Fibroblast of skin of right biceps (primary cell): Measurements from ENCODE around the gene SLC6A9.

Experiments
- DNase-seq: peaks from one replicate; pipeline ENCODE4 v3.0.0-alpha.2; 2013

The SLC6A9 gene

DNA sequence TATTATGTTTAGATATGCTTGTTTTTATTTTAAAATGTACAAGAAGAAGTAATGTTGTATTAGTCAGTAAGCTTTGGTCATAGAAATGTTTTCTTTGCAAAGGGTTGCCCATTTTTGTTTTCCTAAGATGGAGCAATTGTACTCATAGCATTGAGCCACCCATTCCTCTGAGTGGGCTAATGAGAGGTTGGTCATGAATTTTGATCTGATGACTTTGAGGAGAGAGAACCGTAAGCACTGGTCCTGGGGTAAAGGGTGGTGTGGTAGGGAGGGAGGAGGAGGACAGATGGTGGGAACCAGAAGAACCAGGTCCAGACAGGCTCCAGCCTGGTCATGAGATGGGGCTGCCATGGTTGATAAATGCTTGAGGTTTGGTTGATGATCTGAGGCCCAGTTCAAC is 15.9 kb upstream of the SLC6A9 start:
- no peak for DNase-seq

DNA sequence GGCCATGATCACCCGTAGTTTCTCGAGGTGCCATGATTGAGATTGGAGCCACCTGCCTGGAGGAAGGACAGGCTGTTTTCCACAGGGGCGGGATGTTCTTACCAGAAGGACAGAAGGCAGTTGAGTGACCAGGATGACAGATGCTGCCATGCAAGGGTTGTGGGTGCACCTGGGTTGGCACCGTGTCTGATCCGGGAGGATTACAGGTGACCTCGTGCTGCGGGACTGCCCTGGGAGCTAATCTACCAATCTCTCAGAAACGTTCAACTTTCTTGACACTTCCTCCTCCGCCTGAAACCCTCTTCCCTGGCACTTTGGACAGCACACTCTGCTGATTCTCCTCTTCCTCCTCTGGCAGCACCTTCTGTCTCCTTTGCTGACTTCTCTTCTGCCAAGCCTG is 13.8 kb upstream of the SLC6A9 start:
- DNase-seq: no peak

DNA sequence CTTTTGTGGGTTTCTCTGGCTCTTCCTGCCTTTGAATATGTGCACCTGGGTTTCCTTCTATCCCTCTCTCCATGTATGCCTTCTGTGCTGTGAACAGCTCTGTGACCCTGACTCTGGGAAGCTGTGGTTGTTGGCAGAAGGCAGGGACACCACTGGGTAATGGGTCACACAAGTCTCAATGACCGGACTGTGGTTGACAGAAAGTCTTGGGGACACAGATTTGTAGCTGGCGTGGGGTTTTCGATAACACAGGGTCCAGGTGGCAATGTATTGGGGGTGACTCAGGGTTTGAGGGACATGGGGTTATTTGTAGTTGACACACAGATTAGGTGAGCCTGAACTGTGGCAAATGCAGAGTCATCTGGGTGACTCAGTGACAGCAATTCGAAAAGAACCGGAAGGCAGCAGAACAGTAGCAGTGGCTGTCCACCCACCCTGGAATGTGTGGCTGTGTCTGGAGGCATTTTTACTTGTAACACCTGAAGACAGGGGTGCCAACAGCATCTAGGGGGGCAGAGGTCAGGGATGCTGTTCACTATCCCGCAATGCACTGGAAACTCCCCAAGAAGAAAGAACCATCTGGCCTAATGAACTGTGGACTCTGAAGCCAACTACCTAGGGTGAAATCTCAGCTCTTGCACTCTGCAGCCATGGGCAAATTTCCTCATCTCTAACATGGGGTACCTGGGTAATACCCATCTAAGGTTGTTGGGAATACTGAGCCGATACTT is 13.0 kb upstream of the SLC6A9 start:
- peak; percentile 28 for DNase-seq

DNA sequence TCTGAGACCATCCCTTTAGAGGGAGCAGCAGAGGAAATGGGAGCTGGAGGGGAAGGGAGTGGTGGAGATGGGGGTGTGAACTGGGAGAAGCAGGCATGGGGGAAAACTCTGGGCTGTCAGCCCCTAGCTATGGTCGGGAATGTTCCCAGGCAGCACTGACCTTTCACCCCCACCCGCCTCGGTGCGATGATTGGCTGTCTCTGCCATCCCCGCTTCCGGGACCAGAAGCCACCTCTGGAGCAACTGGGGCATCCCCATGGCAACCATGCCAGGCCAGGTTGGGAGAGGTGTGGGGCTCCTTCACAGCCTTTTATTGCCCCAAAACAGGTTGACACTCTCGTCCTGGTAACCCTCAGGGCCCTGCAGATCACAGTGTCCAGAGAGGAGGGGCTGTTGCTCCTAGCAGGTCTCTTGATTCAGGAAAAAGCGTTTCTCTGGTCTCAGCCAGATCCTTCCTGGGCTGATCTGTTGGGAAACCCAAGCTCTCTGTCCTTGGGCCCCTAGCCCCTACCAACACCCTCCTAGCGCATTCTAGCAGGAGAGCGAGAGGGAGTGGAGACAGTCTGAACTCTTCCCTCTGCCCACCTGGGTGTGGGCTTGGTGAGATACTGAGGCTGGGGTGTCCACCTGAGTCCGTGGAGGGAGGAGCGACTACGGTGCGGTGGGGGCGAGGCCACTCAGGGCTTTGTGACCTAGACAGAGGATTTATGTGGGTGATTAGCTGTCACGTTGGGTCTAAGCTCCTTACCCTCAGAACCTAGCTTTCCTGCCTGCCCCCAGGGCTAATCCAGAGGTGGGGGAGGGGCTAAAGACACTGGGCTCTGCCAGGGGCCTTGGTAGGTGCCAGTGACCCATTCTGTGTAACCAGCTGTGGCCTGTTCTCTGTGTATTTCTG is 12.2 kb upstream of the SLC6A9 start:
- no peak for DNase-seq

DNA sequence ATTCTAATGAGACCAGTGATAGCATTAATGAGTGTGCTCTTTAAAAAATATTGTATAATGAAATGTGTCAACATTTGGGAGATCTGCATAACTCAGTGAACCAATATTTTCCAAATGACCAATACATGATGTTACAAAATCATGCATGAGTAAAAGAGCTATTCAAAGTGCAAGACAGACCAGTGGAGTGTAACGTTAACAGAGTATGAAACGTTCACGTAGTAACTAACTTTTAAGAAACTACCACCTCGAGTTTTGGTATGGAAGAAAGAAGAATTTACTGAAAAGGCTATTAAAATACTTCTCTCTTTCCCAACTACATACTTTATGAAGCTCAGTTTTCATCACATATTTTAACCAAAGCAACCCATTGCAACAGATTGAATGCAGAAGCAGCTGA is 9.6 kb upstream of the SLC6A9 start:
- peak; percentile 37 for DNase-seq

DNA sequence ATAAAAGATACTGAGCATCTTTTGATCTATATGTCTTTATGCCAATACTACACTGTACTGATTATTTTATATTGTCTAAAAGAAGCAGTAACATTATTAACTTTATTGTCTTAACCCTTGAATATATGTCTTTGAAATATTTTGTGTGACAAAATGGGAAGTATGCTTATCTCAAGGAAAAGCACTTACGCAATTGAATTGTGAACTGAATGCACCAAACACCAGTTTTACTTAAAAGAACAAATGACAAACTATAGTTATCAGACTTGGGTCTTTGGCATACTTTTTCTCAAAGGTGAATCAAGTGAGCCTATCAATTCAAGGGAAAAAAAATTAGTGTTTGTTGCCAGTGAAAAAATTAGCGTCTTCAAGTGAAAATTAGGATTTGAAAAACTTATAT is 9.2 kb upstream of the SLC6A9 start:
- DNase-seq: no peak

DNA sequence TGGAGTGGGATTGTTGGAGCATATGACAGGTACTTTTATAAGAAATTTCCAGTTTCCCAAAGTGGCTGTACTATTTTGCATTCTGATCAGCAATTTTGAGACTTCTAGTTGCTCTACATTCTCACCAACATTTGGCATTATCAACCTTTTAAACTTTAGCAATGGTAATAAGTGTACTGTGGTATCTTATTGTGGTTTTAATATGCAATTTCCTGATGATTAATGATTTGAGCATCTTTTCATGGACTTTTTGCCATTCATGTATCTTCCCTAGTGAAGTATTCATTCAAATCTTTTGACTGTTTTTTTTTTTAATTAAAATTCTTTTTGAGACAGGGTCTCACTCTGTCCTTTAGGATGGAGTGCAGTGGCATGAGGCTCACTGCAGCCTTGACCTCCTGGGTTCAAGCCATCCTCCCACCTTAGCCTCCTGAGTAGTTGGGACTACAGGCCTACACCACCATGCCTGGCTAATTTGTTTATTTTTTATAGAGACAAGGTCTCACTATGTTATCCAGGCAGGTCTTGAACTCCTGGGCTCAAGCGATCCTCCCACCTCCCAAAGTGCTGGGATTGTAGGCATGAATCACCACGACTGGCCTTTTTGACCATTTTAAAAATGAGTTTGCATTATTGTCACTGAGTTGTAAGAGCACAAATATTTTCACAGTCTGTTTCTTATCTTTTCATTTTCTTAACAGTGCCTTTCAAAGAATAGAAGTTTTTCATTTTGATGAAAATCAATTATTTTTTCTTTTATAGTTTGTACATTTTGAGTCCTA is 7.8 kb upstream of the SLC6A9 start:
- DNase-seq: peak; percentile 63

DNA sequence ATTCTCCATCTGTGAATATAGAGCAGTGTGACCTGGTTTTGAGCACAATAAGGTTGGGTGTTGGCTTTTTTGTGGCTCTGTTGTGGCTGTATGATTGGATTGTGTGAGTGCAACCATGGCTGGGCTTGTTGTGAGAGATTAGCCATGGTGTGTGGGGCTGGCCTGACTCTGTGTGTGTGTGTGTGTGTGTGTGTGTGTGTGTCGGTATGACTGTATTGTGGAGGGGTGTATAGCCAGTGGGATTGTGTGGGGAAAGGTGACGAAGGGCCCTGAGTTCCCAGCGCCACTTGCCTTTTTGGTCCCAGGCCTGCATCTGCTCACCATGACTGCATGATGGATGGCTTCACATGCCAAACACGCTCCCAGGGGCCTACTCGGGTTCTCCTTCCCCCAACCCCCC is 5.9 kb upstream of the SLC6A9 start:
- DNase-seq: peak; percentile 53

DNA sequence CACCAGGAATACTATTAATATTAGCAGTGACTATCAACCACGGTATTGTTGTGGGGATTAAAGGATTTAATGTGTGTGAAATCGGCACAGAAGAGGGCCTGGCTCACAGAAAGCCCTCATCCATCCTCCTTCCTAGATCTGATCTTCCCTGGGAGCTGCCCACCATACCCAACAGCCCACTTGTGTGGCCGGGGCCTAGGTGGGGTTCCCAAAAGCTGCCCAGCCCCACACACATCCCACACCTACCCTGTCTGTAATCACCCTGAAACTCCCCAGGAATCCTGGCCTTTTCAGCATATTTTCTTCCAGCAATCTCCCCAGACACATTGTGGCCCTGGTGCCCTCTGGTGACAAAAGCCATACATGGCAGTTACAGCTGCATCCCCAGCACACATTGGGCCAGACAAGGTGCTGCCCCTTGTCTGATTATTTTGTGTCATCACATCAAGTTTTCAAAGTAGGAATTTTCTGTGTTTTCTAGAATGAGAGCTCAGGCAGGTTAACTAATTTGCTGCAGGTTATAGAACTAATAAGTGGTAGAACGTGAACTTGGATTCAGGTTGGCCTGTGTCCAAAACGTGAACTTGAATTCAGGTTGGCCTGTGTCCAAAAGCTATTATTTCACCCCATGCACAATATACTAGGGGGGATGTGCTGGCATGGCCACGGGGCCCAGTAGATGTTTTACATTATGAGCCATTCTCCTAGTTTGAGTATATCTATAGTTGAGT is 5.3 kb upstream of the SLC6A9 start:
- peak; percentile 72 for DNase-seq

DNA sequence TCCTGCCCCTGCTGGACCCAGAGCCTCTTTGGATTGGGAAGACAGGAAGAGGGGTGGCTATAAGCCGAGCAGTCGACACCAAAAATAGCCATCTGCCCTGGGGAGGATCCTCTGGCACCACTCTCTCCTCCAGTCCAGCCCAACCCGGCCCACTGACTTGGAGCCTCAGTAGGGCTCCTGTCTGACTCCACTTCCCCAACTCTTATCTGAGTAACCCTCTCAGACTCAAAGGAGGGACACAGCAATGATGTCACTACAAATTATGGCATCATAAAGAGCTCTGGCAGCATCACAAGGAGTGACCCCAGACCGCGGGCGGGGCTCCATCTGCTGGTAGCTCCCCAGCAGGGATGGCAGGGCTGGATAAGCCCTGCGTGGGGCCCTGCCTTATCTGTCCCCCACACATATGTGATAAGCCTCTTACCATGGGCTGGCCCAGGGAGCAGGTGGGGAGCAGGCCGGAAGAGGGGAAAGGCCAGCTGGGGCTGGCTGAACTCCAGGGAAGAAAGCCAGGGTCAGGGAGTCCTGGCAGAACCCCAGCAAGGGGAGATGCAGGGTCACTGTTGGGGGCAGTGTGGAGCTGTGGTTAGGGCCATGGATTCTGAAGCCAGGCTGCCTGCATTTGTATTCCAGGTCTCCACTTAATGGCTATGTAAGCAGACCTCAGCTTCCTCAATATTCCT is 4.6 kb upstream of the SLC6A9 start:
- no peak for DNase-seq

DNA sequence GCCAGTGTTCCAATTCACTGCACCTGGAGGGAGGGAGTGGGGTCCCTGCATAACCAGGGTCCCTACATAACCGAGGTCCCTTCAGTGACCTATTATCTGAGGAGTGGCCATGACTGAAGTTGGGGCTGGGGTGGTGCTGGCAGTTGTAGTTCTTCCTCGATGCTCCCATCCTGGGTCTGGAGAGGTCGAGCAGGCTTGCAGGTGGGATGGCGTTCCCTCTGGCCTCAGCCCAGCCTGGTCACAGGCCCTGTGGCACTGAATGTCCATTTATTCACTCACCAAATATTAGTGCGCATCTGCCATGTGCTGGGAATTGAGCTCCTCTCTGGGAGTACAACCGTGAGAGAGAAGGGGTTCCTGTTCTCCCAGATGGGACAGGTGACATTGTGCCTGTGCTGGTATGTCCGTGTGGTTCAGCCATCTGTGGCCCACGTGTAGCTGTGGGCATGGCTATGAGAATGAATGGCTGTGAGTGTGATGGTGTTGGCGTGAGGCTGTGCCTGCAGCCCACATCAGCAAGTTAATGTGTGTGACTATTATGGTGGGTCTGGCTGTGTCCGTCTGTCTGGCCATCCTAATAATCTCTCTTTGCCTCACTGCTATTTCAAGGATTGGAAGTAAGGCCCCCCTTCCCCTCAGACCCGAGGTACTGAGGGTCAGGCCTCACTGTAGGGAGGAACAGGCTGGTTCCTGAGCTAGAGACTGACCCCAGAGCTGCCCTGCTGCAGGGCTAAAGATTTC is 3.9 kb upstream of the SLC6A9 start:
- no peak for DNase-seq

DNA sequence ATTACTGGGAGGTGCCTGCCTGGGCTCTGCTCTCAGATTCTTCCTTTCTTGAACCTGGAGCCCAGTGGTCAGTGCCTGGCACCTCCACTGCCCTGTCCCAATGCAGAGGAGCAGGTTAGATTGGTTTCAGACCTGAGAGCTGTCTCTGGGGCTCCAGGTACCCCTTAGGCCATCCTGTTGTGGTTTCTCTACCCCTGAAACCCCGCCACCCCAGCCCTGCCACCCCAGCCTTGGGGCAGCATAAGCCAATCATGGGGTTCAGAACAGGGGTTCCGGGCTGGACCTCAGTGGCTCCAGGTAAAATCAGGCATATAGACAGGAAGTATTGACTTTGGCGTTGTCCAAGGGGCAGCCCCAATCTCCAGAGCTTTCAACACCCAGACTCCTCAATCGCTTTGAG is 3.2 kb upstream of the SLC6A9 start:
- DNase-seq: no peak

DNA sequence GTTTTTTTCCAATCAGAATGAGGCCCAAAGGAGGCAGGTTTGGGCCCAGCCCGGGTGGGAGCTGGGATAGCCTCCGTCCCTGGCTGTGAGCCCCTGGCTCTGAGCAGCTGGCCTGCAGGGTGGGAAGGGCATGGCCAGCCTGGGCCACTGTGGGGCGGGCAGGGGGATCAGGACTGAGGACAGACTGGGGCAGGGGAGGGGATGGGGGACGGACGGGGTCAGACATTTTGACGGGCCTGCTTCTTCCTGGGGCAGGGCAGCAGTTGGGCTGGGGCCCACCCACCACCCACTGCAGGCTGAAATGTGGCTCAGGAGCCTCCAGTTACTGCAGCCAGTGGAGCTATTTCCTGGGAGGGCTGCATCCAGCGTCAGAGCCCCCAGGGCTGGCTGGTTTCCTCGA is 2.5 kb upstream of the SLC6A9 start:
- DNase-seq: no peak

DNA sequence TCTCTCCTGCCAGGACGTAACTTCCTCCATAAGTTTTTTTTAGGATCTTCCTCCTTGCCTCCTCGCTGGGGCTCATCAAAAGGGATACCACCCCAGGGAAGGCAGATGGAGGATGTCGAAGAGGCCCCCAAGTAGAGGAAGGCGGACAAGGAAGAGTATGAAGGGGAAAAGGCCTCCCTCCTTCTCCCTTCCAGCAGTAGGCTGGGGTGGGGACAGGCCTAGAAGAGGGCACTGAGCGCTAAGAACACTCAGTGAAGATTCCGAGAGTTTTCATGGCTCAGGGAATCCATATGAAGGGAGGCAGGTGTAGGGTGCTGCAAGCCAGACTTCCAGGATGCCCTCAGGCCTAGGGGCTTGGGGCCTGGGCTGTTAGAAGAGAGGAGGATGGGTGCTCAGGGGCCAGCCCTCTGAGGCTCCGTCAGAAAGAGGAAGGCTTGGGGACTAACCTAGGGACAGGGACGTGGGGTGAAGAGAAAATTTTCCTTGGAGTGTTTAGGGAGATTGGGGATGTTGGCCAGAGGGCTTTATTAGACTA is 1.8 kb upstream of the SLC6A9 start:
- DNase-seq: no peak

DNA sequence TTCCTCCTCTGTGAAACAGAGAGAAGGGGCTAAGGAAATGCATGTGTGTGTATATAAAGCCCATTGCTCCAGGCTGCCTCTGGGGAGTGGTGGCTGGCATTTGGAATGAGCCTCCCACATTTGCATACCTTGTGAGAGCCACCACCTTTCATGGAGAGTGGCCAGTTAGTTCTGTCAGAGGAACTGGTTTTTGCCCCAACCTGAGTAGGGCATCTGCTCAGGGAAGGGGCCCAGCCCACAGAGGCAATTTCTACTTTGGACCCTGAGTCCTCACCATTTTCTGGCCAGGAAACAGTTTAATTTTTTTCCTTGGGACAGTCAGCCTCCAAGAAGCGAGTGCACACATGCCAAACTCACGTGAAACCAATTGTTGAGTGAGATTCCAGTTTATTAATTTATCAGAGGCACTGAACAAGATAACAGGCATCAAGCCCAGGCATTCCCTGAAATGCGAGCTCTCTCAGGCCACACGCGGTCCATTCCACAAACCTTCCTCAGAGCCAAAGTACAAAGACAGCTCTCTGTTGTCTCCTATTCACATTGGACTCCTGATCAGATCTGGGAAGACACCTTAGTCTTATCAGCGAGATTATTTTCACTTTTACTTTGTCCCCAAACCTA is 1.0 kb upstream of the SLC6A9 start:
- DNase-seq: peak; percentile 26

DNA sequence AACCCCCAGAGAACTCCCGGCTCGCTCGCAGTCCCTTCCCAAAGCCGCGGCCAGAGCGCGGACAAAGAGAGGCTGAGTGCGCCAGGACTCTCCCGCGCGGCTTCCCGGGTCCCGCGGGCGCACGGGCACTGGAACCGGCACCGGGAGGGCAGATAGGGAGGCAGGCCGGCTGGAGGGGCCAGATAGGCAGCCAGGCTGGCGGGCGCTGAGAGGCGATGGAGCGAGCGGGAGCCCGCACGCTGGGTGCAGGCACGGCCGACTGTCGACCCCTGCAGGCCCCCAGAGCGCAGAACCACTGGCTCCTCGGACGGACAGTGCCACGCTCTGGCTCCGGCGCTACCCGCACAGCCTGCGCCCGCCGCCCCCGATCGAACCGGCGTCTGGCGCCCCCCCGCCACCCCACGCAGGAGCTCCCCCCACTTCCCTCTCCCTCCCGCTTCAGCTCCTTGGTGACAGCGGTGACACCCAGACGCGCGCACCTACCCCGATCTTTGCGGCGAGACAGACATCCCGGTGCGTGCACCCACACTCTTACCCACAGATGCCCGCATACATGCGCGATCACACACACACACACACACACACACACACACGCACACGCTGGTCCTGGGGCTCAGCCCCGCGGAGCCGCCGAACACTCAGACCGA is 534 bp downstream of the SLC6A9 start:
- peak; percentile 42 for DNase-seq

DNA sequence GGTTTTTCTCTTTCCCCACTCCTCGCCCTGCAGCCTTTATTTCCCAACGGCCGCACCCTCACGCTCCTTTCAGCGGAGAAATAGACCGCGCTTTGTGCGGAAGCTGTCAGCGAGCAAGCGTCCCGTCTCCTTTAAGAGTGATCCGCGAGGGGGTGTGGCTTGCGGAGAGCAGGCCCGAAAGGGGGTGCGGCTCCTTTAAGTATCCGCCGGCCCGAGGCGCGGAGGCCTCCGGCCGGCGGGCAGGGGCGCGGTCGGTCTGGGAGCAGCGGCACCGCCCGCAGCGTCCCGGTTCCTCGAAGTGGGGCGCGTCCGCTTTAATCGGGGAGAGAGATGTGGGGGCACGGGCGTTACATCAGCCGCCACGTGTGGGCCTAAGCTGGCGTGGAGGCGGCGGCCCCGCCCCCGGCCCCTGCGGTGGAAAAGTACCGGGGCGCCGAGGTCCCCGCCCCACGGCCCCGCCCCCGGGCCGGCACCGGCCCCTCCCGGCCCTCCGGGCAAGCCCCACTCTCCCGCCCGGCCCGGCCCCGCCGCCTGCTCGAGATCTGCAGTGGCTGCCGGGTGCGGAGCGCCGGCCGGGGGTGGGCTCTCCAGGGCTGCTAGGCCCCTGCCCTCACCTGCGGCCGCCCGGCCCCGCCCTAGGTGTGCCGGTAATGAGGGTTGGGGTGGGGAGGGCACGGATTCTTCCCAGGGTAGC is 1.2 kb downstream of the SLC6A9 start:
- peak; percentile 91 for DNase-seq

DNA sequence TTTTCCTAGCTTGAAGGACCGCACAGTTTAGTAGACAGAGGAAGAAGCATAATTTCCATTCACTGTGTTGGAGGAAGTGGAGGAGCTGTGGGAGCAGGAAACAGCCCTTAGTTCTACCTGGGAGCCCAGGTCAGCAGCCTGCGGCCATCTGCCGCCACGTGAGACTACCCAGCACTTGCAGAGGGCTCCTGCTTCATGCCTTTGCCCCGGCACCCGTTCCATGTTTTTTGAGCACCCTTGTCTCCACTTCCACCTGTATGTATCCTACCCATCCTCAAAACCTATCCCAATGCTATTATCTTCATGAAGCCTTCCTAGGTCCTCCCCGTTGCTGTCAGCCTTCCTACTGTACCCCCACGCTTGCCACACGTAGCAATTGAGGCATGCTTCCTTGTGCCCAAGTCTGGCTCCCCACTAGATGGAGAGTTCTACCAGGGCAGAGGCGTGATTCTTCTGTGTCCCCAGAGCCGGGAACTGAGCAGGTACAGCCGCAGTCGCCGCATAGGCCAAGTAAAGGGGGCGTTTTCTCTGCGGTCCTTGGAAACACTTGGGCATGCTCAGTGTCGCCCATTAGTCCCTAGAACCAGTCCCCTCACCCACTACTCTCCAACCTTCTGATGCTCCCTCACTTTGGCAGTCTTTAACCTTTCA is 1.9 kb downstream of the SLC6A9 start:
- DNase-seq: no peak

DNA sequence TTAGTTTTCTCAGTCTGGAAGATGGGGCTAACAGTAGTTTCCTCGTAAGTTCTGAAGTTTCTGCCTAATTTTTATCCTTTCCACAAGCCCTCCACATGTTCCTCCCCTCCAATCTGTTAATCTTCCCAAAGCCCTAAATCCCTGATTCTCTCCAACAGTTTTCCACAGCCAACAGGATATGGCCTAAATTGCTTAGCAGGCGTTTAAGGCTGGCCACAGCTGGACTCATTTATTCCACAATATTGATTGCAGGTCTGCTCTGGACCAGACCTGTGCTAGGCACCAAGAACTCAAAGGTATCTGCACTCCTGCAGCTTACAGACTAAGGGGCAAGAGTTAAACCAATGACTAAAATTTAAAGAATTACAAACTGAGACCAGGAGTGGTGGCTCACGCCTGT is 3.9 kb downstream of the SLC6A9 start:
- DNase-seq: no peak
